GM23338 (cell line): ENCODE measurements around the gene CDC16. TPM values are rescaled to one million over a fixed set of nuclear protein-coding genes. Genes with fewer than 3 reads are reported as not detected.

ENCODE experiments used
- ATAC-seq: fragments of 200-7000 bp; cut with Tn5 transposase; 3 replicates; pipeline ENCODE4 v1.9.1; 2020
- DNase-seq: peaks from one replicate; pipeline ENCODE4 v3.0.0-alpha.2; 2015; ENCODE audit warnings: low spot score
- H2AFZ ChIP-seq: fragments of 200-600 bp; sonication (generic); 2 replicates; pipeline ENCODE4 v1.8.0; 2016; ENCODE audit warnings: antibody characterized with exemption, mild to moderate bottlenecking, moderate library complexity
- H3F3A ChIP-seq: fragments of 200-600 bp; sonication (generic); replicated peaks from 2 replicates; pipeline ENCODE4 v1.8.0; 2017; ENCODE audit warnings: antibody characterized with exemption, mixed run types, low read depth
- H3K27ac ChIP-seq: fragments of 200-600 bp; sonication (generic); 2 replicates; pipeline ENCODE4 v1.6.1; 2016; ENCODE audit warnings: low read depth
- H3K27me3 ChIP-seq: fragments of 200-600 bp; sonication (generic); 2 replicates; pipeline ENCODE4 v1.8.0; 2016; ENCODE audit warnings: mild to moderate bottlenecking, mixed run types, moderate library complexity; ENCODE audit not compliant: insufficient read depth
- H3K36me3 ChIP-seq: fragments of 200-600 bp; sonication (generic); 2 replicates; pipeline ENCODE4 v1.8.0; 2016; ENCODE audit warnings: mild to moderate bottlenecking; ENCODE audit not compliant: insufficient read depth
- H3K4me1 ChIP-seq: fragments of 200-600 bp; sonication (generic); 2 replicates; pipeline ENCODE4 v1.8.0; 2016; ENCODE audit warnings: mild to moderate bottlenecking, moderate library complexity; ENCODE audit not compliant: insufficient read depth
- H3K4me2 ChIP-seq: fragments of 200-600 bp; sonication (generic); 2 replicates; pipeline ENCODE4 v1.7.1; 2017; ENCODE audit warnings: mixed run types
- H3K4me3 ChIP-seq: fragments of 200-600 bp; sonication (generic); 2 replicates; pipeline ENCODE4 v1.6.1; 2016; ENCODE audit warnings: mixed run types
- H3K79me2 ChIP-seq: fragments of 200-600 bp; sonication (generic); replicated peaks from 2 replicates; pipeline ENCODE4 v1.8.0; 2017; ENCODE audit warnings: mild to moderate bottlenecking; ENCODE audit not compliant: insufficient read depth
- H3K9me2 ChIP-seq: fragments of 200-600 bp; sonication (generic); 2 replicates; pipeline ENCODE4 v1.8.0; 2017; ENCODE audit not compliant: insufficient read depth
- H4K20me1 ChIP-seq: fragments of 200-600 bp; sonication (generic); replicated peaks from 2 replicates; pipeline ENCODE4 v1.8.0; 2017; ENCODE audit warnings: mild to moderate bottlenecking; ENCODE audit not compliant: insufficient read depth
- H3K27ac Mint-ChIP-seq: 2 replicates; pipeline ENCODE4 v1.8.0; 2020; ENCODE audit warnings: inconsistent platforms, mild to moderate bottlenecking, moderate library complexity, mixed read lengths
- H3K27me3 Mint-ChIP-seq: 3 replicates; pipeline ENCODE4 v1.8.0; 2022; ENCODE audit warnings: low read depth, mild to moderate bottlenecking, moderate library complexity, mixed read lengths, inconsistent platforms; ENCODE audit not compliant: insufficient read depth, poor library complexity
- H3K36me3 Mint-ChIP-seq: 3 replicates; pipeline ENCODE4 v1.8.0; 2021; ENCODE audit warnings: low read depth, mild to moderate bottlenecking, inconsistent platforms, moderate library complexity, mixed read lengths
- H3K4me1 Mint-ChIP-seq: 3 replicates; pipeline ENCODE4 v1.8.0; 2020; ENCODE audit warnings: mild to moderate bottlenecking, inconsistent platforms, mixed read lengths
- H3K4me3 Mint-ChIP-seq: 3 replicates; pipeline ENCODE4 v1.8.0; 2021; ENCODE audit warnings: moderate library complexity, mild to moderate bottlenecking, inconsistent platforms, mixed read lengths
- H3K9me3 Mint-ChIP-seq: 3 replicates; pipeline ENCODE4 v1.8.0; 2020; ENCODE audit warnings: moderate library complexity, mild to moderate bottlenecking, inconsistent platforms, mixed read lengths
- CREB1 ChIP-seq: fragments of 250-450 bp; sonication (Bioruptor Pico); IDR thresholded peaks from 2 replicates; pipeline ENCODE4 v1.5.0; 2020; ENCODE audit warnings: low read depth, mild to moderate bottlenecking, moderate library complexity
- EZH2 ChIP-seq: fragments of 200-600 bp; sonication (generic); IDR thresholded peaks from one replicate; pipeline ENCODE4 v1.8.0; 2017; ENCODE audit warnings: antibody characterized with exemption, mild to moderate bottlenecking, low read depth; ENCODE audit not compliant: unreplicated experiment
- EZH2phosphoT487 ChIP-seq: fragments of 200-600 bp; sonication (generic); IDR thresholded peaks from one replicate; pipeline ENCODE4 v1.8.1; 2018; ENCODE audit warnings: antibody characterized with exemption; ENCODE audit not compliant: unreplicated experiment
- JUNB ChIP-seq: IDR thresholded peaks from one replicate; pipeline ENCODE4 v1.6.1; 2016; ENCODE audit warnings: antibody characterized with exemption; ENCODE audit not compliant: unreplicated experiment
- NANOG ChIP-seq: IDR thresholded peaks from 2 replicates; pipeline ENCODE4 v1.6.1; 2016; ENCODE audit warnings: antibody characterized with exemption, borderline replicate concordance
- STAT1 ChIP-seq: IDR thresholded peaks from one replicate; pipeline ENCODE4 v1.6.1; 2016; ENCODE audit warnings: antibody characterized with exemption; ENCODE audit not compliant: unreplicated experiment
- ZNF114 ChIP-seq: fragments of 250-450 bp; sonication (Bioruptor Pico); IDR thresholded peaks from 2 replicates; pipeline ENCODE4 v1.5.0; 2020; ENCODE audit warnings: mild to moderate bottlenecking, moderate library complexity
- ZNF462 ChIP-seq: fragments of 250-450 bp; sonication (Bioruptor Pico); IDR thresholded peaks from 2 replicates; pipeline ENCODE4 v1.5.0; 2020; ENCODE audit warnings: mild to moderate bottlenecking, moderate library complexity
- polyA plus RNA-seq: library from polyadenylated mRNA; unstranded; fragments of >200 nt; fragmentation: Nextera tagmentation; extraction: Ambion mirVana; gene quantifications from 2 replicates; pipeline ENCODE4 v1.2.1, GENCODE V29; 2016
- total RNA-seq: library from RNA; depleted of rRNA; stranded (reverse); fragments of >200 nt; shearing (Covaris generic); gene quantifications from 2 replicates; pipeline ENCODE4 v1.2.3, GENCODE V29; 2014
- TF ChIP-seq, protein P1 (sequence below), 2 experiments: fragments of 200-600 bp in 1 of 2; sonication (generic) in 1 of 2; conservative IDR thresholded peaks; 2 replicates each; pipeline versions ENCODE4 v1.5.1 to v1.6.1; 2016 to 2017; ENCODE audit warnings: antibody characterized with exemption in 2 of 2, low read depth in 2 of 2, mild to moderate bottlenecking in 2 of 2, moderate library complexity in 1 of 2

CDC16 gene
- total and polyA plus RNA-seq, 2 experiments from 2014 or later, result 86.1 to 91.3 TPM

- Histone ChIP-seq H4K20me1 (no peaks in the 10 kb centered on the region), H2AFZ (peak overlapping the region; percentile 94), H3K79me2 (no peaks in the 10 kb centered on the region), H3K27me3 (peaks cover 17% of the 10 kb centered on the region), H3K4me2 (peak overlapping the region; percentile 80), H3K4me3 (peak overlapping the region; percentile 50), H3K4me1 (peaks cover 20% of the 10 kb centered on the region), H3K9me2 (0 out of 2 replicates have a peak, but pooled peaks cover 5% of the 10 kb centered on the region), H3K27ac (no peak overlapping the region), H3F3A (0 out of 2 replicates have a peak, but pooled peaks cover 8% of the 10 kb centered on the region), H3K36me3 (no peaks in the 10 kb centered on the region)
- H3K4me3 Mint-ChIP-seq, result peak overlapping the region; percentile 64
- H3K36me3 Mint-ChIP-seq, result no peaks in the 10 kb centered on the region
- peaks cover 14% of the 10 kb centered on the region for H3K27me3 Mint-ChIP-seq
- peaks cover 21% of the 10 kb centered on the region for H3K4me1 Mint-ChIP-seq
- H3K9me3 Mint-ChIP-seq, result no peaks in the 10 kb centered on the region
- no peak overlapping the region for H3K27ac Mint-ChIP-seq
- peak; percentile 91 for ATAC-seq
- TF ChIP-seq ZNF114 (CRISPR knock-in tag) (no peak), ZNF462 (CRISPR knock-in tag) (no peak), EZH2 (peak; percentile 23), JUNB (no peak), EZH2phosphoT487 (no peak), NANOG (no peak), CREB1 (CRISPR knock-in tag) (no peak), STAT1 (no peak)
- TF ChIP-seq, protein P1, sequence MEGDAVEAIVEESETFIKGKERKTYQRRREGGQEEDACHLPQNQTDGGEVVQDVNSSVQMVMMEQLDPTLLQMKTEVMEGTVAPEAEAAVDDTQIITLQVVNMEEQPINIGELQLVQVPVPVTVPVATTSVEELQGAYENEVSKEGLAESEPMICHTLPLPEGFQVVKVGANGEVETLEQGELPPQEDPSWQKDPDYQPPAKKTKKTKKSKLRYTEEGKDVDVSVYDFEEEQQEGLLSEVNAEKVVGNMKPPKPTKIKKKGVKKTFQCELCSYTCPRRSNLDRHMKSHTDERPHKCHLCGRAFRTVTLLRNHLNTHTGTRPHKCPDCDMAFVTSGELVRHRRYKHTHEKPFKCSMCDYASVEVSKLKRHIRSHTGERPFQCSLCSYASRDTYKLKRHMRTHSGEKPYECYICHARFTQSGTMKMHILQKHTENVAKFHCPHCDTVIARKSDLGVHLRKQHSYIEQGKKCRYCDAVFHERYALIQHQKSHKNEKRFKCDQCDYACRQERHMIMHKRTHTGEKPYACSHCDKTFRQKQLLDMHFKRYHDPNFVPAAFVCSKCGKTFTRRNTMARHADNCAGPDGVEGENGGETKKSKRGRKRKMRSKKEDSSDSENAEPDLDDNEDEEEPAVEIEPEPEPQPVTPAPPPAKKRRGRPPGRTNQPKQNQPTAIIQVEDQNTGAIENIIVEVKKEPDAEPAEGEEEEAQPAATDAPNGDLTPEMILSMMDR (conservative IDR thresholded peaks at IDR 0.05; ENCODE audit: low read depth in 2 of 2), result no peak
- peak; percentile 80 for DNase-seq
Observed at GRCh38 chr13:114200399-114200911, 34.2 kb upstream of the CDC16 start.
